HUES6 (cell line): ENCODE measurements around the gene WDR49.

Source experiments
- H3K27ac ChIP-seq: 2 replicates; pipeline ENCODE4 v1.7.0; 2013; ENCODE audit warnings: low read depth, mild to moderate bottlenecking, low read length, inconsistent platforms
- H3K27me3 ChIP-seq: 2 replicates; pipeline ENCODE4 v1.6.1; 2013; ENCODE audit warnings: low read length; ENCODE audit not compliant: control insufficient read depth, insufficient read depth
- H3K36me3 ChIP-seq: 2 replicates; pipeline ENCODE4 v1.6.1; 2013; ENCODE audit warnings: low read length; ENCODE audit not compliant: control insufficient read depth, insufficient read depth
- H3K4me1 ChIP-seq: 2 replicates; pipeline ENCODE4 v1.6.1; 2013; ENCODE audit warnings: low read length; ENCODE audit not compliant: control insufficient read depth, insufficient read depth
- H3K4me3 ChIP-seq: 2 replicates; pipeline ENCODE4 v1.5.1; 2013; ENCODE audit warnings: low read depth, low read length
- H3K9ac ChIP-seq: one replicate; pipeline ENCODE4 v1.6.1; 2013; ENCODE audit warnings: mild to moderate bottlenecking, low read length
- H3K9me3 ChIP-seq: 2 replicates; pipeline ENCODE4 v1.6.1; 2013; ENCODE audit warnings: low read depth, low read length; ENCODE audit not compliant: control insufficient read depth, insufficient read depth

WDR49 gene

GRCh38 chr3:167493244-167493643 is 160.5 kb downstream of the WDR49 start:
- H3K4me1 ChIP-seq = peaks cover 23% of the 10 kb centered on the region
- no peaks in the 10 kb centered on the region for H3K27me3 ChIP-seq
- no peaks in the 10 kb centered on the region for H3K9me3 ChIP-seq
- H3K4me3 ChIP-seq = no peak overlapping the region
- H3K27ac ChIP-seq = no peak overlapping the region
- H3K9ac ChIP-seq = no peak overlapping the region
- no peaks in the 10 kb centered on the region for H3K36me3 ChIP-seq

DNA sequence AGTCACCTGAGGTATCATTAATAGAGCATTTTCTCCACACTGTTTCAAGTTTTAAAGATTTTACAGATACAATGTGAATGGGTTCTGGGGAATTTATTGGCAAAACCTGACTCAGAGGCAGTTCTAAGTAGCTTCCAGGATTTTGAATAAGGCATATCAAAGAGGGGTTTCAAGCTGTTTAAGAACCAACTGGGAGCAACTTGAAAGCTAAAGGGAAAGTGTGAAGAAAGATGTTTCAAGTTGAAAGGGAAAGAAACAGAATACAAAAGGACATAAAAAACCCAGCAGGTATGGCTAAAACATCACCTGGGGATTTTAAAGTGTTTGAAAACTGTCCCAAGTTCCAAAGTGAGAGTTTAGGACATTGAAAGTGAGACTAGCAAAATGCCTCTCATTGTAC is 162.1 kb downstream of the WDR49 start:
- Histone ChIP-seq H3K36me3 (no peaks in the 10 kb centered on the region), H3K9ac (no peak overlapping the region), H3K4me3 (no peak overlapping the region), H3K9me3 (no peaks in the 10 kb centered on the region), H3K27ac (peak overlapping the region; percentile 54; the same call in 1 of the 2 replicates), H3K27me3 (no peaks in the 10 kb centered on the region), H3K4me1 (peaks cover 23% of the 10 kb centered on the region)

- Histone ChIP-seq H3K4me3 (no peak overlapping the region), H3K27ac (no peak overlapping the region), H3K9me3 (peaks cover 2% of the 10 kb centered on the region; the same call in 1 of the 2 replicates), H3K27me3 (no peaks in the 10 kb centered on the region), H3K4me1 (peaks cover 23% of the 10 kb centered on the region), H3K9ac (no peak overlapping the region), H3K36me3 (no peaks in the 10 kb centered on the region)
These were observed 164.2 kb downstream of the WDR49 start for GRCh38 chr3:167489571-167489970.

DNA sequence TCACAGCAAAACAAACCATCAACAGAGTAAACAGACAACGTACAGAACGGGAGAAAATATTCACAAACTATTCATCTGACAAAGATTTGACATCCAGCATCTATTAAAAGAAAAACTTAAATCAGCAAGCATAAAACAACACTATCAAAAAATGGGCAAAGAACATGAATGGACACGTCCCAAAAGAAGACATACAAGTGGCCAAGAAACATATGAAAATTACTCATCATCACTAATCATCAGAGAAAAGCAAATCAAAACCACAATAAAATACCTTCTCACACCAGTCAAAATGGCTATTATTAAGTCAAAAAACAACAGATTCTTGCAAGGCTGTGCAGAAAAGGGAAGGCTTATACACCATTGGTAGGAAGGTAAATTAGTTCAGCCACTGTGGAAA is 166.2 kb downstream of the WDR49 start:
- Histone ChIP-seq H3K9ac (no peak overlapping the region), H3K27me3 (no peaks in the 10 kb centered on the region), H3K9me3 (peaks cover 2% of the 10 kb centered on the region; the same call in 1 of the 2 replicates), H3K4me3 (no peak overlapping the region), H3K4me1 (peaks cover 20% of the 10 kb centered on the region), H3K36me3 (no peaks in the 10 kb centered on the region), H3K27ac (no peak overlapping the region)

GRCh38 chr3:167484551-167484950 is 169.2 kb downstream of the WDR49 start:
- Histone ChIP-seq H3K36me3 (no peaks in the 10 kb centered on the region), H3K27ac (no peak overlapping the region), H3K27me3 (no peaks in the 10 kb centered on the region), H3K9ac (no peak overlapping the region), H3K9me3 (peaks cover 2% of the 10 kb centered on the region; the same call in 1 of the 2 replicates), H3K4me1 (no peaks in the 10 kb centered on the region), H3K4me3 (no peak overlapping the region)

DNA sequence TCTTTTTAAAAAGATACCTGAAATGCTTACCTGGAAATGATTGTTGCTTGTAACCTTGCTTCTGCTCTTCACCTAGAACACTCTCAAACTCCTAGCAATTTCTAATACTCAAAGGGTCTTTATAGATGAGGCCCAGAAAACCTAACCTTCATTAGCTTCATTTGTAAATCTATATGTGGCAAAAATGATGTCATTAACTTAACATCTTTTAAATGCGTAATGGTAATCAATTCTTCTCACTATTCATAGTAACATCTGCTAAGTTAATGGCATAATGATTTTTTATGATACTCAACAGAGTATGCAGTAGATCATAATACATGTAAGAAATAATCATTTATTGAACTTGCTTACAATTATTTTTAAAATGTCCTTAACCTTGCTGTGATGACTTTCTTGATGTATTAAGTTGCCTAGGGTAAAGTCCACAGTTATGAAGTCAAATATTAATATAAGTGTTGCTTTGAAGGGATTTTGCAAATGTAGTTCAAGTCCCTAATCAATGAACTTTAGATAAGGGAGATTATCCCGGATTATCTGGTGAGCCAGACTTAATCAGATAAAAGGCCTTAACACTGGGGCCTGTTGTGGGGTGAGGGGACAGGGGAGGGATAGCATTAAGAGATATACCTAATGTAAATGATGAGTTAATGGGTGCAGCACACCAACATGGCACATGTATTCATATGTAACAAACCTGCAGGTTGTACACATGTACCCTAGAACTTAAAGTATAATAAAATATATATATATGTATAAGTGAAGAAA is 169.8 kb downstream of the WDR49 start:
- Histone ChIP-seq H3K27me3 (no peaks in the 10 kb centered on the region), H3K27ac (no peak overlapping the region), H3K9me3 (peaks cover 2% of the 10 kb centered on the region; the same call in 1 of the 2 replicates), H3K36me3 (no peaks in the 10 kb centered on the region), H3K4me1 (no peaks in the 10 kb centered on the region), H3K9ac (no peak overlapping the region), H3K4me3 (no peak overlapping the region)

DNA sequence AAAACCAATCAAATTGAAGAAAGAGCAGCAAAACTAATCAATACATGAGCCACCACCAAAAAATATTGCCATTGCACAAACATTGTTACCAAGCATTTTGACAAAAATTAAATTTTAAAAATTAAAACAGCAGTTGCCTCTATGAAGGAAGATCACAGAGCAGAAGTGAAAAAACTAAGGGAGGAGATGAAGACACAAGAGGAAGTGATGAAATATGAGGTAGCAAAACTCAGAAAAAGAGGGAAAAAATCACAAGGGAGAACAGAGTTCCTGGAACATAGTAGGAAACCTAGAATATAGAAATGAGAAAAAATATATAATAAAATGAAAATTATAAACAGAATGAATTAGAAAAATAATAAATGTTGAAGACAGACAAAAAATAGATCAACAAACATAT is 172.6 kb downstream of the WDR49 start:
- H3K36me3 ChIP-seq = no peaks in the 10 kb centered on the region
- no peak overlapping the region for H3K27ac ChIP-seq
- no peaks in the 10 kb centered on the region for H3K4me1 ChIP-seq
- H3K27me3 ChIP-seq = no peaks in the 10 kb centered on the region
- no peak overlapping the region for H3K9ac ChIP-seq
- H3K4me3 ChIP-seq = no peak overlapping the region
- H3K9me3 ChIP-seq = 0 out of 2 replicates have a peak, but pooled peaks cover 1% of the 10 kb centered on the region

GRCh38 chr3:167480748-167481147 is 173.0 kb downstream of the WDR49 start:
- Histone ChIP-seq H3K4me3 (no peak overlapping the region), H3K27me3 (no peaks in the 10 kb centered on the region), H3K9ac (no peak overlapping the region), H3K9me3 (no peaks in the 10 kb centered on the region), H3K27ac (no peak overlapping the region), H3K4me1 (no peaks in the 10 kb centered on the region), H3K36me3 (no peaks in the 10 kb centered on the region)

DNA sequence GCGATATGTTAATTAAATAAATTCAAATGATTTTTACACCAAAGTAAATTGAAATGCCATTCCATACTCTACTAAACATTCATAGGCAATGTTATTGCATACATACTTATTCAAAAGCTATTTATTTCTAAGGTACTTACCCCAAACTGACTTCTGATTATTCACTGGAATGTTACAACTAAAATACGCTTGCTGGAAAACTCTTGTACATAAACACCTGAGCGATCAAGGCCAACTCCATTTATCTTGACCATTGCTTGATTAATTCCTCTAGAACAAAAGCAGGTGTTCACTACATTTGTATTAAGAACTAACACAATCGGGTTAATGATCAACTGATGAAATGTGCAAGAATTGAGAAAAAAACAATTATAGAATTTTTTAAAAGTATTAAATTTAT is 179.9 kb downstream of the WDR49 start, which contains the start of gene SERPINI2:
TSS of gene SERPINI2 (minus strand) at position 180 of the 400 bp plus-strand sequence. CDS start 2,208 bp downstream, outside the sequence.
- Histone ChIP-seq H3K9ac (no peak within 1 kb of the TSS), H3K4me1 (no peaks in the 10 kb centered on the region), H3K4me3 (no peak within 1 kb of the TSS), H3K9me3 (no peaks in the 10 kb centered on the region), H3K27me3 (no peaks in the 10 kb centered on the region), H3K27ac (no peak within 1 kb of the TSS), H3K36me3 (no peaks in the 10 kb centered on the region)

DNA sequence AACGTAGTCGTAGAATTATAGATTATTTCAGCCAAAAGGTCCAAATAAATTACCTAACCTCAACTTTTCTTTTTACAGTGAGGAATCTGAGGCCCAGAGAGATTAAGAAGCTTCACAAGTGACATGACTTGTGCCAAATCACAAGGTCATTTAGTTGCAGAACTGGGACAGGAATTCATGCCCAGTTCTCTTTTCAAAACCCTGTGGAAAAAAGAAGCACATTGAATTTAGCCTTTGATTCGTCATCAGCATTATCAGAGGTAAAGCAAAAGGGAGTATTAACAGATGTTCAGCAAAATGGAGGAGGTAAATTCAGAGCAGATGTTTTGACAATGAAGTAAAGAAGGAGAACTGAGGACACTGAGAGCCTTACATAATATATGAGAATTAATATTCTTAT is 184.4 kb downstream of the WDR49 start:
- Histone ChIP-seq H3K27me3 (no peaks in the 10 kb centered on the region), H3K9ac (no peak overlapping the region), H3K27ac (no peak overlapping the region), H3K9me3 (no peaks in the 10 kb centered on the region), H3K4me3 (no peak overlapping the region), H3K4me1 (no peaks in the 10 kb centered on the region; the same call in 1 of the 2 replicates), H3K36me3 (no peaks in the 10 kb centered on the region)

DNA sequence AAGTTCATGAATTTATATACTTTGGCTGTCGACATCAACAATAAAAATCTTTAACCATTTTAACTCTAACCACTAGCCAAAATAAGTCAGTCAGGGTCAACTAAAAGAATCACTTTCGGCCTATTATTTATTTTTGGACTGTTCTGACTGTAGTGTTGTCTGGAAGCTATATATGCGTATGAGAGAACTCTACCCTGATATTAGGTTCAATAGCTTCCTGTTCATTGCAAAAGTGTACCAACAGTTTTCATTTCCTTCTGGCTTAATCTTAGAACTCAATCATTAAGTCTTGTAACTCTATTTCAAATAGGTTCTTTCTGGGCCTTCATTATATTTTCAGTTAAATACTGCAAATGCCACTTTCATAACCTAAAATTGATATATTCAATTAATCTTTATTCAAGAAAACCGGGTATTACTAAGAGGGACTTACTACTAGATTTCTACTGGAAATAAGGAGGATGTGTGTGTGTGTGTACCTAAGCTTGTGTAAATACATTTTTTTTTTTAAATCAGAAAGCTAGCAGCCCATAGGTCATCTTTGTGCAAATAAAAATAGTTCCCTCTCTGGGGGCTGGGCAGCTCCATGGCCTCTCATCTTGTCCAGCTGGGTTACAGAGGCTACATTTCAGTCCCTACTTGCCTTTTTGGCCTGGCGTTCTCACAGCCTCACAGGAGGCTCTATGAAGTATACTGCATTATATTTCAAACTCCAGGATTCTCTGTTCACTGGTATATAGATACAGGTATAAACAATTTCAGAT is 185.7 kb downstream of the WDR49 start:
- Histone ChIP-seq H3K36me3 (no peaks in the 10 kb centered on the region), H3K27ac (no peak overlapping the region), H3K9me3 (no peaks in the 10 kb centered on the region), H3K27me3 (no peaks in the 10 kb centered on the region), H3K9ac (no peak overlapping the region), H3K4me1 (no peaks in the 10 kb centered on the region; the same call in 1 of the 2 replicates), H3K4me3 (no peak overlapping the region)
